Ishikawa (cell line): Measurements from ENCODE around the gene XXYLT1.

ENCODE experiments used
- CEBPB ChIP-seq: IDR thresholded peaks from 2 replicates; pipeline ENCODE4 v1.6.1; 2012
- CREB1 ChIP-seq: IDR thresholded peaks from 2 replicates; pipeline ENCODE4 v1.6.1; 2012; ENCODE audit warnings: low read depth
- EGR1 ChIP-seq: IDR thresholded peaks from 2 replicates; pipeline ENCODE4 v1.6.1; 2012
- EP300 ChIP-seq: IDR thresholded peaks from 2 replicates; pipeline ENCODE4 v1.6.1; 2012; ENCODE audit warnings: borderline replicate concordance
- FOXM1 ChIP-seq: IDR thresholded peaks from 2 replicates; pipeline ENCODE4 v1.6.1; 2012; ENCODE audit warnings: low read depth, borderline replicate concordance
- MAX ChIP-seq: IDR thresholded peaks from 2 replicates; pipeline ENCODE4 v1.6.1; 2012
- NFIC ChIP-seq: IDR thresholded peaks from 2 replicates; pipeline ENCODE4 v1.6.1; 2012
- RAD21 ChIP-seq: IDR thresholded peaks from 2 replicates; pipeline ENCODE4 v1.6.1; 2012; ENCODE audit warnings: low read depth
- REST ChIP-seq: IDR thresholded peaks from 2 replicates; pipeline ENCODE4 v1.6.1; 2012; ENCODE audit warnings: low read depth, mild to moderate bottlenecking
- TAF1 ChIP-seq: IDR thresholded peaks from 2 replicates; pipeline ENCODE4 v1.6.1; 2012; ENCODE audit warnings: low read depth, mild to moderate bottlenecking
- TCF12 ChIP-seq: IDR thresholded peaks from 2 replicates; pipeline ENCODE4 v1.6.1; 2012; ENCODE audit warnings: low read depth
- TEAD4 ChIP-seq: IDR thresholded peaks from 2 replicates; pipeline ENCODE4 v1.6.1; 2012
- USF1 ChIP-seq: IDR thresholded peaks from 2 replicates; pipeline ENCODE4 v1.6.1; 2012
- YY1 ChIP-seq: IDR thresholded peaks from 2 replicates; pipeline ENCODE4 v1.6.1; 2012; ENCODE audit warnings: low read depth
- ZBTB7A ChIP-seq: IDR thresholded peaks from 2 replicates; pipeline ENCODE4 v1.6.1; 2012; ENCODE audit warnings: low read depth

The XXYLT1 gene

GRCh38 chr3:195179776-195180489 lies 91.0 kb downstream of the XXYLT1 start:
- TF ChIP-seq RAD21, result no peak
- TF ChIP-seq REST, result no peak
- TF ChIP-seq TCF12, result no peak
- no peak for TF ChIP-seq YY1
- no peak for TF ChIP-seq CEBPB
- TF ChIP-seq MAX, result no peak
- no peak for TF ChIP-seq EP300
- TF ChIP-seq TEAD4, result no peak
- no peak for TF ChIP-seq EGR1
- no peak for TF ChIP-seq NFIC
- TF ChIP-seq FOXM1, result no peak
- no peak for TF ChIP-seq TAF1
- TF ChIP-seq CREB1, result no peak
- no peak for TF ChIP-seq ZBTB7A
- no peak for TF ChIP-seq USF1

- TF ChIP-seq MAX, result no peak
- no peak for TF ChIP-seq FOXM1
Observed at GRCh38 chr3:195178124-195178910, 92.6 kb downstream of the XXYLT1 start.

GRCh38 chr3:195177422-195178123 lies 93.4 kb downstream of the XXYLT1 start:
- TF ChIP-seq CEBPB (no peak), MAX (no peak), YY1 (no peak), RAD21 (no peak), USF1 (no peak), TAF1 (no peak), TEAD4 (no peak), EGR1 (no peak), TCF12 (no peak), FOXM1 (no peak)

GRCh38 chr3:195176776-195177175 lies 94.2 kb downstream of the XXYLT1 start:
- TF ChIP-seq USF1, result no peak
- no peak for TF ChIP-seq TCF12
- TF ChIP-seq EGR1, result no peak
- TF ChIP-seq CREB1, result no peak
- no peak for TF ChIP-seq FOXM1
- TF ChIP-seq CEBPB, result no peak
- TF ChIP-seq RAD21, result no peak

GRCh38 chr3:195175476-195176337 lies 95.3 kb downstream of the XXYLT1 start:
- TF ChIP-seq EP300 (no peak), CREB1 (no peak), REST (no peak)
